Muscle of leg (tissue), 11 donors: ENCODE results near the gene SMIM13. TPM values are rescaled to one million over a fixed set of nuclear protein-coding genes. Genes with fewer than 3 reads are reported as not detected.

ENCODE experiments used
- DNase-seq: peaks from one replicate; pipeline ENCODE4 v3.0.0; 2013
- H3K27ac ChIP-seq: one replicate; pipeline ENCODE4 v1.5.1; 2013; ENCODE audit warnings: mild to moderate bottlenecking, low read length, control low read depth
- H3K27me3 ChIP-seq: one replicate; pipeline ENCODE4 v1.6.1; 2013; ENCODE audit warnings: low read length; ENCODE audit not compliant: control insufficient read depth, insufficient read depth
- H3K36me3 ChIP-seq: one replicate; pipeline ENCODE4 v1.6.1; 2013; ENCODE audit warnings: low read length; ENCODE audit not compliant: control insufficient read depth, insufficient read depth
- H3K4me1 ChIP-seq: one replicate; pipeline ENCODE4 v1.6.1; 2013; ENCODE audit warnings: low read length; ENCODE audit not compliant: control insufficient read depth, insufficient read depth
- H3K4me3 ChIP-seq: one replicate; pipeline ENCODE4 v1.5.1; 2013; ENCODE audit warnings: low read length, control low read depth
- H3K9me3 ChIP-seq: replicated peaks from 2 replicates; pipeline ENCODE4 v1.6.1; 2013; ENCODE audit warnings: low read depth, low read length; ENCODE audit not compliant: control insufficient read depth
- WGBS: methylation state at CpG from one replicate; pipeline ENCODE4 v1.1.5; 2013; ENCODE audit warnings: missing lambda C conversion rate; ENCODE audit not compliant: insufficient coverage; 5-methylcytosine and 5-hydroxymethylcytosine counted together
- polyA plus RNA-seq, 8 donors: library from polyadenylated mRNA; unstranded; fragments of 120-200 nt; gene quantifications; one replicate each; pipeline versions ENCODE4 v1.2.1 to v1.2.3, GENCODE V29; 2013; ENCODE audit warnings: inconsistent platforms in 1 of 8, low replicate concordance in 1 of 8; ENCODE audit not compliant: insufficient read length in 8 of 8, insufficient read depth in 1 of 8
- total RNA-seq: library from RNA; stranded (reverse); fragments of 120-200 nt; gene quantifications from one replicate; pipeline ENCODE4 v1.2.4, GENCODE V29; 2013

The SMIM13 gene
- total and polyA plus RNA-seq, 9 donors: 6.6 to 13.5 (median 9.3) TPM

- DNase-seq: no peak
- no peak overlapping the region for H3K27ac ChIP-seq
- H3K27me3 ChIP-seq: no peaks in the 10 kb centered on the region
- H3K9me3 ChIP-seq: no peaks in the 10 kb centered on the region
- no peaks in the 10 kb centered on the region for H3K36me3 ChIP-seq
- 100% methylated on average over 1 of the region's 5 CpGs for WGBS
- H3K4me1 ChIP-seq: no peaks in the 10 kb centered on the region
- no peak overlapping the region for H3K4me3 ChIP-seq
These were observed 35.2 kb upstream of the SMIM13 start for GRCh38 chr6:11058406-11058805.

GRCh38 chr6:11062083-11062482 is 31.6 kb upstream of the SMIM13 start:
- Histone ChIP-seq H3K27me3 (no peaks in the 10 kb centered on the region), H3K4me3 (no peak overlapping the region), H3K36me3 (no peaks in the 10 kb centered on the region), H3K27ac (no peak overlapping the region), H3K4me1 (no peaks in the 10 kb centered on the region), H3K9me3 (no peaks in the 10 kb centered on the region)
- no CpG with 5 or more reads among the region's 4 CpGs for WGBS
- DNase-seq: no peak

GRCh38 chr6:11062715-11063114 is 30.9 kb upstream of the SMIM13 start:
- Histone ChIP-seq H3K9me3 (no peaks in the 10 kb centered on the region), H3K4me3 (no peak overlapping the region), H3K36me3 (no peaks in the 10 kb centered on the region), H3K27me3 (no peaks in the 10 kb centered on the region), H3K4me1 (no peaks in the 10 kb centered on the region), H3K27ac (no peak overlapping the region)
- WGBS: no CpG with 5 or more reads among the region's 2 CpGs
- DNase-seq: no peak

- DNase-seq: no peak
- Histone ChIP-seq H3K9me3 (no peaks in the 10 kb centered on the region), H3K4me1 (no peaks in the 10 kb centered on the region), H3K4me3 (no peak overlapping the region), H3K36me3 (no peaks in the 10 kb centered on the region), H3K27me3 (no peaks in the 10 kb centered on the region), H3K27ac (no peak overlapping the region)
- WGBS: no CpG with 5 or more reads among the region's 3 CpGs
These were observed 28.8 kb upstream of the SMIM13 start for GRCh38 chr6:11064836-11065235.

- H3K27ac ChIP-seq: no peak overlapping the region
- H3K4me1 ChIP-seq: no peaks in the 10 kb centered on the region
- no peaks in the 10 kb centered on the region for H3K9me3 ChIP-seq
- 81% methylated on average over 2 of the region's 6 CpGs for WGBS
- DNase-seq: no peak
- H3K4me3 ChIP-seq: no peak overlapping the region
- H3K36me3 ChIP-seq: no peaks in the 10 kb centered on the region
- no peaks in the 10 kb centered on the region for H3K27me3 ChIP-seq
These were observed 28.0 kb upstream of the SMIM13 start for GRCh38 chr6:11065436-11066202.

- Histone ChIP-seq H3K36me3 (no peaks in the 10 kb centered on the region), H3K27ac (no peak overlapping the region), H3K4me3 (no peak overlapping the region), H3K9me3 (no peaks in the 10 kb centered on the region), H3K4me1 (no peaks in the 10 kb centered on the region), H3K27me3 (no peaks in the 10 kb centered on the region)
- no peak for DNase-seq
- 76% methylated on average over 2 of the region's 6 CpGs for WGBS
These were observed 26.9 kb upstream of the SMIM13 start for GRCh38 chr6:11066505-11067347.

- DNase-seq: no peak
- H3K4me1 ChIP-seq: no peaks in the 10 kb centered on the region
- H3K9me3 ChIP-seq: no peaks in the 10 kb centered on the region
- no peaks in the 10 kb centered on the region for H3K27me3 ChIP-seq
- WGBS: 0% methylated on average over 1 of the region's 2 CpGs
- no peak overlapping the region for H3K27ac ChIP-seq
- no peak overlapping the region for H3K4me3 ChIP-seq
- no peaks in the 10 kb centered on the region for H3K36me3 ChIP-seq
These were observed 26.3 kb upstream of the SMIM13 start for GRCh38 chr6:11067348-11067747.

GRCh38 chr6:11069760-11070159 is 23.9 kb upstream of the SMIM13 start:
- WGBS: no CpG with 5 or more reads among the region's 2 CpGs
- Histone ChIP-seq H3K4me1 (no peaks in the 10 kb centered on the region), H3K27me3 (no peaks in the 10 kb centered on the region), H3K36me3 (no peaks in the 10 kb centered on the region), H3K4me3 (no peak overlapping the region), H3K9me3 (no peaks in the 10 kb centered on the region), H3K27ac (no peak overlapping the region)
- no peak for DNase-seq

- no peak for DNase-seq
- no CpG with 5 or more reads among the region's 4 CpGs for whole genome bisulfite sequencing
- no peak overlapping the region for H3K27ac ChIP-seq
- no peaks in the 10 kb centered on the region for H3K36me3 ChIP-seq
- H3K4me1 ChIP-seq: no peaks in the 10 kb centered on the region
- H3K9me3 ChIP-seq: no peaks in the 10 kb centered on the region
- no peaks in the 10 kb centered on the region for H3K27me3 ChIP-seq
- H3K4me3 ChIP-seq: no peak overlapping the region
These were observed 21.5 kb upstream of the SMIM13 start for GRCh38 chr6:11072101-11072500.

- Histone ChIP-seq H3K4me3 (no peak overlapping the region), H3K27ac (no peak overlapping the region), H3K9me3 (no peaks in the 10 kb centered on the region), H3K27me3 (no peaks in the 10 kb centered on the region), H3K36me3 (no peaks in the 10 kb centered on the region), H3K4me1 (no peaks in the 10 kb centered on the region)
- 75% methylated on average over 1 of the region's 2 CpGs for WGBS
- DNase-seq: no peak
These were observed 17.1 kb upstream of the SMIM13 start for GRCh38 chr6:11076540-11076939.
